ENCODE results near the gene E2F3. TPM values are rescaled to one million over a fixed set of nuclear protein-coding genes. Genes with fewer than 3 reads are reported as not detected.

E2F3 gene
- total RNA-seq, 1 experiment from 2014 or later = 30.2 TPM

DNA sequence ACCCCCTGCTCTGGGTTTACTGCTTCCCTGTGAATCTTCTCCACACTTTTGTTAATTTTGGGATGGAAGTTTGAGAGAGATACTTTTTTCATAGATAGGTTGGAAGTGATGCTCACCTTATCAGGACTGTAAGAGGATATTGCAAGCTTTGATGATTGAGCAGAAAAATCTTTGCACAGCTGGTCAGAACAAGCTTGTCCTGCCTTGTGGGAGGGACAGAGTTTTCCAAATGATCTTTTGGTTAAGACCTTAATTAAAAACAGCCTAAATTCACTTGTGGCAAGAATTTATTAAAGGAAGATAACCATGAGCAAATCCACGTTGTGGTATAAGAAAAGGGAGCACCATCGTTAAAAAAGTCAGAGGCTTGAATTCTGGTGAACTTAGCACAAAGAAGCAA, 32.2 kb downstream of the E2F3 start (continued):
- TF ChIP-seq ZMAT4 (CRISPR knock-in tag; IDR thresholded peaks at IDR 0.05) (no peak), ZNF423 (CRISPR knock-in tag; IDR thresholded peaks at IDR 0.05) (no peak), ESRRA (CRISPR knock-in tag; IDR thresholded peaks at IDR 0.05; ENCODE audit: borderline replicate concordance) (no peak)

DNA sequence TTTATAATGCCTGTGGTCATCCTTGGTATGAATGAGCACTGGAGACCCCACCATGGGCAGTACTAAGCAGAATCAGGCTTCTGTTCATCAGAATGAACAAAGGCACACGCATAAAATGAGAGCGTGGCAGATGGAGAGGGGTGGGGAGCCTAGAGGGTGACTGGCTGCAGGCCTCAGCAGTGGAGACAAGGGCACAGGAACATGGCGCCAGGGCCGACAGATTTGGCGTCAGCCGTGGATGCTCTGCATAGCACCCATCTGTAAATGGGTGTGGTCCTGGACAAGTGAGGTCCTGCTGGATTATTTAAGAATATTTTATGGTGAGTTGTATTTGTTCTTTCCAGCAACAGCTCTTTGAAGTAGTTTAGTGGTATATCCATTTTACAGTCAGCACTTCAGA, 33.1 kb downstream of the E2F3 start:
- TF ChIP-seq HMGA2 (CRISPR knock-in tag; IDR thresholded peaks at IDR 0.05) (no peak), ZSCAN18 (CRISPR knock-in tag; IDR thresholded peaks at IDR 0.05) (no peak), ELF4 (CRISPR knock-in tag; IDR thresholded peaks at IDR 0.05; ENCODE audit: low read depth) (no peak), STAT6 (CRISPR knock-in tag; conservative IDR thresholded peaks at IDR 0.05; ENCODE audit: low read depth) (no peak), ATF2 (CRISPR knock-in tag; IDR thresholded peaks at IDR 0.05; ENCODE audit: borderline replicate concordance, low read depth) (no peak), NFYB (CRISPR knock-in tag; conservative IDR thresholded peaks at IDR 0.05; ENCODE audit: low read depth) (no peak), SOX15 (CRISPR knock-in tag; IDR thresholded peaks at IDR 0.05) (no peak), RELA (CRISPR knock-in tag; IDR thresholded peaks at IDR 0.05; ENCODE audit: borderline replicate concordance) (no peak)
- Mint-ChIP-seq H3K4me3 (no peak overlapping the region), H3K27ac (peak overlapping the region; percentile 53; the same call in 1 of the 2 replicates), H3K36me3 (peaks cover 48% of the 10 kb centered on the region), H3K9me3 (peaks cover 13% of the 10 kb centered on the region; the same call in 1 of the 2 replicates), H3K4me1 (peaks cover 26% of the 10 kb centered on the region), H3K27me3 (ENCODE audit: low read depth) (no peaks in the 10 kb centered on the region)
- ChIA-PET POLR2A (no interaction called here), CTCF (no interaction called here)
- ATAC-seq = no peak
- DNase-seq (ENCODE audit: low spot score) = no peak

GRCh38 chr6:20436719-20437118, 35.0 kb downstream of the E2F3 start:
- Mint-ChIP-seq H3K4me1 (peaks cover 34% of the 10 kb centered on the region), H3K27ac (peak overlapping the region; percentile 81; the same call in 1 of the 2 replicates), H3K9me3 (peaks cover under 1% of the 10 kb centered on the region; the same call in 1 of the 2 replicates), H3K27me3 (ENCODE audit: low read depth) (no peaks in the 10 kb centered on the region), H3K36me3 (peaks cover 39% of the 10 kb centered on the region), H3K4me3 (no peak overlapping the region)
- CTCF ChIA-PET = interaction anchor here (1.2 kb wide), 1 partner anchor 32 kb away, joined by 3 read pairs; no protein-coding TSS in a partner anchor
- no peak for TF ChIP-seq FOXP4 (CRISPR knock-in tag; IDR thresholded peaks at IDR 0.05)
- peak; percentile 94 for TF ChIP-seq ZNF121 (CRISPR knock-in tag; IDR thresholded peaks at IDR 0.05)
- TF ChIP-seq KAT7 (CRISPR knock-in tag; IDR thresholded peaks at IDR 0.05; ENCODE audit: borderline replicate concordance) = no peak
- ATAC-seq (no peak), DNase-seq (ENCODE audit: low spot score) (no peak)
- POLR2A ChIA-PET = no interaction called here

Measured in WTC11 (cell line).